ENCODE results near the gene AFAP1L1.

The AFAP1L1 gene

GRCh38 chr5:149352169-149352568 is 80.5 kb downstream of the AFAP1L1 start:
- Mint-ChIP-seq H3K9me3 (no peaks in the 10 kb centered on the region), H3K4me1 (peaks cover 13% of the 10 kb centered on the region), H3K4me3 (no peak overlapping the region), H3K27ac (no peak overlapping the region), H3K36me3 (ENCODE audit: low read depth) (peaks cover 69% of the 10 kb centered on the region), H3K27me3 (ENCODE audit: low read depth, poor library complexity) (no peaks in the 10 kb centered on the region)
- no peak for TF ChIP-seq CTCF (IDR thresholded peaks at IDR 0.05)
- DNase-seq = no peak

GRCh38 chr5:149353911-149354310 is 82.3 kb downstream of the AFAP1L1 start:
- H3K4me3 Mint-ChIP-seq = no peak overlapping the region
- no peaks in the 10 kb centered on the region for H3K9me3 Mint-ChIP-seq
- no peak overlapping the region for H3K27ac Mint-ChIP-seq
- DNase-seq = no peak
- no peaks in the 10 kb centered on the region for H3K27me3 Mint-ChIP-seq (ENCODE audit: low read depth, poor library complexity)
- TF ChIP-seq CTCF (IDR thresholded peaks at IDR 0.05) = no peak
- H3K4me1 Mint-ChIP-seq = peaks cover 20% of the 10 kb centered on the region
- peaks cover 62% of the 10 kb centered on the region for H3K36me3 Mint-ChIP-seq (ENCODE audit: low read depth)

GRCh38 chr5:149355688-149356087 is 84.0 kb downstream of the AFAP1L1 start:
- Mint-ChIP-seq H3K4me3 (no peak overlapping the region), H3K4me1 (peaks cover 22% of the 10 kb centered on the region), H3K27me3 (ENCODE audit: low read depth, poor library complexity) (peaks cover 5% of the 10 kb centered on the region), H3K36me3 (ENCODE audit: low read depth) (peaks cover 45% of the 10 kb centered on the region), H3K9me3 (no peaks in the 10 kb centered on the region), H3K27ac (no peak overlapping the region)
- TF ChIP-seq CTCF (IDR thresholded peaks at IDR 0.05) = no peak
- DNase-seq = no peak

- Mint-ChIP-seq H3K27me3 (ENCODE audit: low read depth, poor library complexity) (peaks cover 5% of the 10 kb centered on the region), H3K4me3 (no peak overlapping the region), H3K36me3 (ENCODE audit: low read depth) (peaks cover 39% of the 10 kb centered on the region), H3K9me3 (no peaks in the 10 kb centered on the region), H3K4me1 (peaks cover 22% of the 10 kb centered on the region), H3K27ac (no peak overlapping the region)
- TF ChIP-seq CTCF (IDR thresholded peaks at IDR 0.05) = no peak
- DNase-seq = no peak
Observed at GRCh38 chr5:149356391-149356790, 84.7 kb downstream of the AFAP1L1 start.

- H3K9me3 Mint-ChIP-seq = no peaks in the 10 kb centered on the region
- H3K27me3 Mint-ChIP-seq (ENCODE audit: low read depth, poor library complexity) = peaks cover 11% of the 10 kb centered on the region
- peak within 1 kb of the TSS; percentile 90 for H3K4me3 Mint-ChIP-seq
- peaks cover 27% of the 10 kb centered on the region for H3K36me3 Mint-ChIP-seq (ENCODE audit: low read depth)
- TF ChIP-seq CTCF (IDR thresholded peaks at IDR 0.05) = no peak
- H3K4me1 Mint-ChIP-seq = peaks cover 22% of the 10 kb centered on the region
- peak; percentile 94 for DNase-seq
- H3K27ac Mint-ChIP-seq = no peak within 1 kb of the TSS
Observed at GRCh38 chr5:149357370-149358293, 86.0 kb downstream of the AFAP1L1 start, which contains the start of gene PCYOX1L. TSS of gene PCYOX1L (plus strand) at chr5:149358046. CDS start at chr5:149358069, 23 bp downstream.

- Mint-ChIP-seq H3K4me3 (peak overlapping the region; percentile 90), H3K4me1 (peaks cover 22% of the 10 kb centered on the region), H3K27ac (no peak overlapping the region), H3K36me3 (ENCODE audit: low read depth) (peaks cover 24% of the 10 kb centered on the region), H3K27me3 (ENCODE audit: low read depth, poor library complexity) (peaks cover 12% of the 10 kb centered on the region), H3K9me3 (no peaks in the 10 kb centered on the region)
- DNase-seq = no peak
- no peak for TF ChIP-seq CTCF (IDR thresholded peaks at IDR 0.05)
Observed at GRCh38 chr5:149358294-149358651, 86.6 kb downstream of the AFAP1L1 start.

Measured in nephron progenitor cell (in vitro differentiated cells).